22Rv1 (cell line): ENCODE measurements around the gene LTBP2.

Source experiments
- ZFX ChIP-seq: fragments of 450-650 bp; IDR thresholded peaks from 2 replicates; pipeline ENCODE4 v1.6.1; 2017; ENCODE audit warnings: antibody characterized with exemption, borderline replicate concordance
- TF ChIP-seq, protein P1 (sequence below): fragments of 450-650 bp; IDR thresholded peaks from 2 replicates; pipeline ENCODE4 v1.5.1; 2017; ENCODE audit warnings: mild to moderate bottlenecking

DNA sequence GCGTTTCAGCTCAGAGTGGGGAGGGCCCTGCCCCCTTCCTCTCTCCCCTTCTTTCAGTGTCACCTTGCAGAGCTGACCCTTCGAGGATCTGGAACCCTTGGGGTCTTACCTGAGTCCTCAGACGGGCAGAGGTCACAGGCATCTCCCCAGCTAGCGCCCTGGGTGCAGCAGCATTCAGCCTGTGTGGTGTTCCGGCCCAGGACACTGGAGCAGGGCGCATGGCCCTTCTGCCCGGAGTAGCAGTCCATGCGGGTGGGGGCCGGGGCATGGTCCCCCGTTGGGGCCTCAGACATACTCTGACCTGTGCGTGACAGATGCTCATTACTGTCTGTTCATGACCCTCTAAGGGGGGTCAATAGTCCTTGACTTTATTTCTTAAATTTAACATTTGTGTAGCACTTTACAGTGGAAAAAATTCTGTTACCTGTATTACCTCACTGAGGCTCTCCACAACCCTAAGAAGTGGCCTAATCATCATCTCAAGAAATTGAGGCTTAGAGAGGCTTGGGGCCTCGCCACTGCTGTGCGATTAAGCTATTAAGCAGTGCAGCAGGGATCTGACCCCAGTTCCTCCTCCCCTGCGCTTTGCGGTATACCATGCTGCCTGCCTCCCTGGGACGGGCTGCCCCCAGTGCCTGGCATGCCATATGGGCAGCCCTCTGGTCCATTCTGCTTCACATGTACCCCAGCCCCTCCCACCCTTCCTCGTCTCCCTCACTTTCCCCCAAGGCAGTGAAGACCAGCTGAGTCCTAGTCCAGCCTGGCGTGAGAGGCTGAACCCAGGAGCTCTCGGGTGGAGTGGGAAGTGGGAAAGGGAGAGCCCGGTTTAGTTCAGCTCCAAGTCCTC lies 106.9 kb downstream of the LTBP2 start:
- TF ChIP-seq, protein P1, sequence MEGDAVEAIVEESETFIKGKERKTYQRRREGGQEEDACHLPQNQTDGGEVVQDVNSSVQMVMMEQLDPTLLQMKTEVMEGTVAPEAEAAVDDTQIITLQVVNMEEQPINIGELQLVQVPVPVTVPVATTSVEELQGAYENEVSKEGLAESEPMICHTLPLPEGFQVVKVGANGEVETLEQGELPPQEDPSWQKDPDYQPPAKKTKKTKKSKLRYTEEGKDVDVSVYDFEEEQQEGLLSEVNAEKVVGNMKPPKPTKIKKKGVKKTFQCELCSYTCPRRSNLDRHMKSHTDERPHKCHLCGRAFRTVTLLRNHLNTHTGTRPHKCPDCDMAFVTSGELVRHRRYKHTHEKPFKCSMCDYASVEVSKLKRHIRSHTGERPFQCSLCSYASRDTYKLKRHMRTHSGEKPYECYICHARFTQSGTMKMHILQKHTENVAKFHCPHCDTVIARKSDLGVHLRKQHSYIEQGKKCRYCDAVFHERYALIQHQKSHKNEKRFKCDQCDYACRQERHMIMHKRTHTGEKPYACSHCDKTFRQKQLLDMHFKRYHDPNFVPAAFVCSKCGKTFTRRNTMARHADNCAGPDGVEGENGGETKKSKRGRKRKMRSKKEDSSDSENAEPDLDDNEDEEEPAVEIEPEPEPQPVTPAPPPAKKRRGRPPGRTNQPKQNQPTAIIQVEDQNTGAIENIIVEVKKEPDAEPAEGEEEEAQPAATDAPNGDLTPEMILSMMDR = no peak
- no peak for TF ChIP-seq ZFX
